Spleen (tissue), 11 donors: Measurements from ENCODE around the gene BCL7A. TPM values are rescaled to one million over a fixed set of nuclear protein-coding genes. Genes with fewer than 3 reads are reported as not detected.

ENCODE experiments used
- DNase-seq: peaks from one replicate; pipeline ENCODE4 v3.0.0-alpha.2; 2020
- H3K27ac ChIP-seq, 8 donors: fragments of 200-600 bp; sonication (generic) in 7 of 8; 1 replicate in 4 of 8; 2 replicates in 4 of 8; pipeline versions ENCODE4 v1.5.0 to v1.8.0; 2016 to 2021; ENCODE audit warnings: inconsistent platforms in 4 of 8, mild to moderate bottlenecking in 4 of 8, moderate library complexity in 1 of 8
- H3K27me3 ChIP-seq, 7 donors: fragments of 200-600 bp; sonication (generic) in 6 of 7; replicated peaks in 1 of 7; 1 replicate in 4 of 7; 2 replicates in 3 of 7; pipeline versions ENCODE4 v1.5.0 to v1.8.0; 2016 to 2021; ENCODE audit warnings: inconsistent platforms in 3 of 7, mild to moderate bottlenecking in 1 of 7
- H3K36me3 ChIP-seq, 6 donors: fragments of 200-600 bp; sonication (generic) in 5 of 6; 1 replicate in 4 of 6; 2 replicates in 2 of 6; pipeline versions ENCODE4 v1.5.0 to v1.8.0; 2016 to 2021; ENCODE audit warnings: inconsistent platforms in 2 of 6
- H3K4me1 ChIP-seq, 6 donors: fragments of 200-600 bp; sonication (generic) in 5 of 6; 1 replicate in 3 of 6; 2 replicates in 3 of 6; pipeline versions ENCODE4 v1.5.0 to v1.8.0; 2016 to 2021; ENCODE audit warnings: inconsistent platforms in 3 of 6
- H3K4me3 ChIP-seq, 8 donors: fragments of 200-600 bp; sonication (generic) in 7 of 8; 1 replicate in 4 of 8; 2 replicates in 4 of 8; pipeline versions ENCODE4 v1.5.0 to v1.8.0; 2016 to 2021; ENCODE audit warnings: inconsistent platforms in 4 of 8, mild to moderate bottlenecking in 4 of 8, moderate library complexity in 2 of 8
- H3K9me3 ChIP-seq, 8 donors: fragments of 200-600 bp; sonication (generic) in 7 of 8; 1 replicate in 4 of 8; 2 replicates in 4 of 8; pipeline versions ENCODE4 v1.5.0 to v1.8.0; 2016 to 2021; ENCODE audit warnings: inconsistent platforms in 4 of 8
- CTCF ChIP-seq, 11 experiments: fragments of 200-600 bp in 7 of 11; fragments of 450-650 bp in 4 of 11; sonication (generic) in 4 of 11; IDR thresholded peaks in 8 of 11; conservative IDR thresholded peaks in 3 of 11; 1 replicate in 7 of 11; 2 replicates in 4 of 11; pipeline versions ENCODE4 v1.4.0 to v1.8.0; 2016 to 2021; ENCODE audit warnings: antibody characterized with exemption in 11 of 11, inconsistent platforms in 4 of 11, mild to moderate bottlenecking in 1 of 11
- POLR2A ChIP-seq, 3 donors: fragments of 450-650 bp; IDR thresholded peaks; one replicate each; pipeline ENCODE4 v1.5.1; 2017; ENCODE audit warnings: antibody characterized with exemption in 3 of 3, mild to moderate bottlenecking in 1 of 3
- POLR2AphosphoS5 ChIP-seq, 3 donors: sonication (generic); formaldehyde crosslinking; IDR thresholded peaks; one replicate each; pipeline ENCODE4 v1.5.1; 2017; ENCODE audit warnings: antibody characterized with exemption in 3 of 3
- WGBS, 5 donors: extraction: QIAGEN DNeasy Blood & Tissue Kit in 3 of 5; methylation state at CpG; one replicate each; pipeline versions ENCODE4 v1.1.5 to v1.1.7; 2013 to 2018; 5-methylcytosine and 5-hydroxymethylcytosine counted together
- intact Hi-C: fragments of 100-400 bp; cut with DNase I; formaldehyde crosslinking; loops from one replicate; pipeline ENCODE4 v1.15.0; 2023; ENCODE audit warnings: low total_unique reads
- polyA plus RNA-seq, 3 donors: library from polyadenylated mRNA; stranded (reverse); fragments of 200-250 nt; gene quantifications; one replicate each; pipeline ENCODE4 v1.2.1, GENCODE V29; 2013
- total RNA-seq, 7 donors: library from RNA; depleted of rRNA in 3 of 7; stranded (reverse); fragments of >200 nt in 3 of 7; fragmentation: NEBNext Ultra II Directional in 4 of 7; extraction: Animal tissue kit (Norgen Biotek cat#: 25700) in 4 of 7; gene quantifications; one replicate each; pipeline versions ENCODE4 v1.1.0 to v1.2.1, GENCODE V29; 2016 to 2021
- donor health status: healthy with polysubstance abuse.
- donor health status: DM: no; HTN: no; CAD: no; lungs with moderate emphysema.
- donor health status: DM: no; HTN: no; CAD: no.
- donor health status: Bipolar disorder and iron deficiency.
- donor health status: healthy.
- donor health status: DM: no; HTN: no; CAD: no.
- donor health status: DM: yes; HTN: yes; CAD: no.

Gene BCL7A
- total and polyA plus RNA-seq, 10 donors = 2.5 to 10.1 (median 7.2) TPM

- Histone ChIP-seq H3K27ac (peak overlapping the region in 5 of 8 donors; percentile 33 to 61 (median 49)), H3K4me3 (no peak overlapping the region), H3K4me1 (peaks cover 3 to 79% (median 34%) of the 10 kb centered on the region in 6 donors), H3K27me3 (no peaks in the 10 kb centered on the region), H3K36me3 (peaks cover 0 to 3% (median 0%) of the 10 kb centered on the region in 6 donors), H3K9me3 (no peaks in the 10 kb centered on the region)
- intact Hi-C loops = loop anchor here (5.0 kb wide), 1 partner anchor 113 kb away; the partner anchor contains the start of gene CFAP251
- whole genome bisulfite sequencing, 5 donors = 65 to 83% (median 68%) methylated on average over 19 to 28 of the region's 28 CpGs
- no peak for DNase-seq
- TF ChIP-seq POLR2A (IDR thresholded peaks at IDR 0.05) (no peak), POLR2AphosphoS5 (IDR thresholded peaks at IDR 0.05) (peak; percentile 11 to 70 (median 57)), CTCF (IDR thresholded peaks at IDR 0.05 in 8 of 11, conservative IDR thresholded peaks at IDR 0.05 in 3 of 11) (no peak)
These were observed 8.1 kb downstream of the BCL7A start for GRCh38 chr12:122029620-122030423.

GRCh38 chr12:122030424-122031035 lies 8.8 kb downstream of the BCL7A start:
- DNase-seq = no peak
- no peaks in the 10 kb centered on the region for H3K9me3 ChIP-seq
- peaks cover 3 to 72% (median 33%) of the 10 kb centered on the region in 6 donors for H3K4me1 ChIP-seq
- peak overlapping the region in 5 of 8 donors; percentile 33 to 61 (median 49) for H3K27ac ChIP-seq
- WGBS, 5 donors = 71 to 83% (median 81%) methylated on average over 11 to 13 of the region's 13 CpGs
- TF ChIP-seq CTCF (IDR thresholded peaks at IDR 0.05 in 8 of 11, conservative IDR thresholded peaks at IDR 0.05 in 3 of 11) = no peak
- no peak for TF ChIP-seq POLR2A (IDR thresholded peaks at IDR 0.05)
- TF ChIP-seq POLR2AphosphoS5 (IDR thresholded peaks at IDR 0.05) = no peak
- H3K4me3 ChIP-seq = no peak overlapping the region
- no peaks in the 10 kb centered on the region for H3K27me3 ChIP-seq
- intact Hi-C loops = loop anchor here (5.0 kb wide), 1 partner anchor 113 kb away; the partner anchor contains the start of gene CFAP251
- peaks cover 0 to 11% (median 6%) of the 10 kb centered on the region in 6 donors for H3K36me3 ChIP-seq

- Histone ChIP-seq H3K36me3 (peaks cover 0 to 21% (median 8%) of the 10 kb centered on the region in 6 donors), H3K4me3 (no peak overlapping the region), H3K4me1 (peaks cover 3 to 61% (median 33%) of the 10 kb centered on the region in 6 donors), H3K27ac (no peak overlapping the region), H3K9me3 (no peaks in the 10 kb centered on the region), H3K27me3 (no peaks in the 10 kb centered on the region)
- TF ChIP-seq CTCF (IDR thresholded peaks at IDR 0.05 in 8 of 11, conservative IDR thresholded peaks at IDR 0.05 in 3 of 11) = peak in 10 of 11 experiments; percentile 37 to 81 (median 70)
- no peak for TF ChIP-seq POLR2A (IDR thresholded peaks at IDR 0.05)
- no peak for TF ChIP-seq POLR2AphosphoS5 (IDR thresholded peaks at IDR 0.05)
- intact Hi-C loops = loop anchor here (5.0 kb wide), 1 partner anchor 114 kb away; the partner anchor contains the start of gene CFAP251
- 72 to 78% (median 76%) methylated on average over 14 to 21 of the region's 21 CpGs for WGBS, 5 donors
- no peak for DNase-seq
These were observed 9.9 kb downstream of the BCL7A start for GRCh38 chr12:122031342-122032216.
